ENCODE data around the gene EIF4A3.

The EIF4A3 gene

GRCh38 chr17:80110927-80111701 lies 35.8 kb downstream of the EIF4A3 start:
- DNase-seq: no peak

GRCh38 chr17:80110447-80110812 lies 36.5 kb downstream of the EIF4A3 start:
- DNase-seq: no peak

- peak; percentile 53 for DNase-seq
These were observed 37.0 kb downstream of the EIF4A3 start for GRCh38 chr17:80109713-80110446.

GRCh38 chr17:80109066-80109660 lies 37.8 kb downstream of the EIF4A3 start:
- DNase-seq: no peak

GRCh38 chr17:80108036-80108971 lies 38.6 kb downstream of the EIF4A3 start:
- no peak for DNase-seq

- DNase-seq: no peak
These were observed 39.5 kb downstream of the EIF4A3 start for GRCh38 chr17:80107231-80108021.

DNA sequence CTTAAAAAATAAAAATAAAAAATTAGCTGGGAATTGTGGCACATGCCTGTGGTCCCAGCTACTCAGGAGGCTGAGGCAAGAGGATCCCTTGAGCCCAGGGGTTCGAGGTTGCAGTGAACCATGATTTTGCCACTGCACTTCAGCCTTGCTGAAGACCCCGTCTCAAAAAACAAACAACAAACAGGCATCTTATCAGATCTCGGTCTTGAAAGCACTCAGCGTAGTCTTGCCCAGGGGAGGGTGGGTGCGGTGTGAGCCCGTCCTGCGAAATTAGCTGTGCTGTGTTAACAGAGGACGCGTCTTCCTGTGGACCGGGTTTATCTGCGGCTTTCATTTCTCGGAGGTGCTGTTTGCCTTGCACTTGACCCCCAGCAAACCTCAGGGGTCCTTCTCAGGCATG lies 40.2 kb downstream of the EIF4A3 start:
- DNase-seq: no peak

- peak; percentile 70 for DNase-seq
These were observed 40.8 kb downstream of the EIF4A3 start for GRCh38 chr17:80106176-80106575.

- peak; percentile 73 for DNase-seq
These were observed 41.2 kb downstream of the EIF4A3 start for GRCh38 chr17:80105762-80106161.

DNA sequence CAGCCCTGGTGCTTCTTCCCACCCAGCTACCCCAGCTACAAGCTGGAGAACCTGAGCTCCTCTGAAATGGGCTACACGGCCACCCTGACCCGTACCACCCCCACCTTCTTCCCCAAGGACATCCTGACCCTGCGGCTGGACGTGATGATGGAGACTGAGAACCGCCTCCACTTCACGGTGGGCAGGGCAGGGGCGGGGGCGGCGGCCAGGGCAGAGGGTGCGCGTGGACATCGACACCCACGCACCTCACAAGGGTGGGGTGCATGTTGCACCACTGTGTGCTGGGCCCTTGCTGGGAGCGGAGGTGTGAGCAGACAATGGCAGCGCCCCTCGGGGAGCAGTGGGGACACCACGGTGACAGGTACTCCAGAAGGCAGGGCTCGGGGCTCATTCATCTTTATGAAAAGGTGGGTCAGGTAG lies 42.0 kb downstream of the EIF4A3 start:
- DNase-seq: no peak

DNA sequence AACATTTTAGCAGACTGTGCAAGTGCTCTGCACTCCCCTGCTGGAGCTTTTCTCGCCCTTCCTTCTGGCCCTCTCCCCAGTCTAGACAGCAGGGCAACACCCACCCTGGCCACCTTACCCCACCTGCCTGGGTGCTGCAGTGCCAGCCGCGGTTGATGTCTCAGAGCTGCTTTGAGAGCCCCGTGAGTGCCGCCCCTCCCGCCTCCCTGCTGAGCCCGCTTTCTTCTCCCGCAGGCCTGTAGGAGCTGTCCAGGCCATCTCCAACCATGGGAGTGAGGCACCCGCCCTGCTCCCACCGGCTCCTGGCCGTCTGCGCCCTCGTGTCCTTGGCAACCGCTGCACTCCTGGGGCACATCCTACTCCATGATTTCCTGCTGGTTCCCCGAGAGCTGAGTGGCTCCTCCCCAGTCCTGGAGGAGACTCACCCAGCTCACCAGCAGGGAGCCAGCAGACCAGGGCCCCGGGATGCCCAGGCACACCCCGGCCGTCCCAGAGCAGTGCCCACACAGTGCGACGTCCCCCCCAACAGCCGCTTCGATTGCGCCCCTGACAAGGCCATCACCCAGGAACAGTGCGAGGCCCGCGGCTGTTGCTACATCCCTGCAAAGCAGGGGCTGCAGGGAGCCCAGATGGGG lies 42.5 kb downstream of the EIF4A3 start:
- DNase-seq: peak; percentile 85

GRCh38 chr17:80103449-80104085 lies 43.4 kb downstream of the EIF4A3 start:
- no peak for DNase-seq

- DNase-seq: no peak
These were observed 44.1 kb downstream of the EIF4A3 start for GRCh38 chr17:80102664-80103448.

GRCh38 chr17:80101946-80102663 lies 44.8 kb downstream of the EIF4A3 start:
- peak; percentile 76 for DNase-seq

DNA sequence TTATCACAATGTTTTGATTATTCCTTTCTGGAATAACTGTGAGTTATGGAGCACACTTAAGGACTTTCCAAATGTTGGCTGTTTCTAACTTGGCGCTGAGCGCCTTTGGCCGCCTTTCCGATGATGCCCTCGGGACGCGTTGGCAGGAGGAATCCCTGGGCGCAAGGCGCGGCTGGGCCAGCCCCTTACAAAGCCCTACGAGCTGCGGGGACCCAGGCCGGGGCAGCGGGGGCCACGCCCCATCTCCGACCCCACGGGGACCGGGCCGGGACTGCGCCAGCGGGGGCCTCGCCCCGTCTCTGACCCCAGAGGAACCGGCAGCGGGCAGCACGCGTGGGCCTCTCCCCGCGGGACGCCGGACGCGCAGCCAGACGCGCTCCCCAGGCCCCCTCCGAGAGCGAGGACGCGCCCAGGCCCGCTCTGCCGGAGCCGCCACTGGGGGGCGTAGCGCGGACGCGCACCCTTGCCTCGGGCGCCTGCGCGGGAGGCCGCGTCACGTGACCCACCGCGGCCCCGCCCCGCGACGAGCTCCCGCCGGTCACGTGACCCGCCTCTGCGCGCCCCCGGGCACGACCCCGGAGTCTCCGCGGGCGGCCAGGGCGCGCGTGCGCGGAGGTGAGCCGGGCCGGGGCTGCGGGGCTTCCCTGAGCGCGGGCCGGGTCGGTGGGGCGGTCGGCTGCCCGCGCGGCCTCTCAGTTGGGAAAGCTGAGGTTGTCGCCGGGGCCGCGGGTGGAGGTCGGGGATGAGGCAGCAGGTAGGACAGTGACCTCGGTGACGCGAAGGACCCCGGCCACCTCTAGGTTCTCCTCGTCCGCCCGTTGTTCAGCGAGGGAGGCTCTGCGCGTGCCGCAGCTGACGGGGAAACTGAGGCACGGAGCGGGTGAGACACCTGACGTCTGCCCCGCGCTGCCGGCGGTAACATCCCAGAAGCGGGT lies 45.6 kb downstream of the EIF4A3 start, which contains the start of gene GAA:
Gene GAA, plus strand, starts transcription at position 571 of the 935 bp plus-strand sequence. CDS start 3,006 bp downstream, outside the sequence.
- peak; percentile 93 for DNase-seq

- no peak for DNase-seq
These were observed 46.9 kb downstream of the EIF4A3 start for GRCh38 chr17:80100035-80100323.

- no peak for DNase-seq
These were observed 47.5 kb downstream of the EIF4A3 start for GRCh38 chr17:80099291-80100034.

Data from DMS53 (cell line).